Stimulated activated CD4-positive, alpha-beta T cell treated with anti-CD3 and anti-CD28 coated beads, Interleukin-4, amount 100 ng/mL, for 1 hour (primary cell): ENCODE data around the gene MYMK.
A peak's percentile ranks its signal among the peaks of the same experiment; 100 is the strongest.

ENCODE experiments used
- DNase-seq: peaks from one replicate; pipeline ENCODE4 v3.0.0-alpha.2; 2020

Gene MYMK

GRCh38 chr9:133478851-133479711 is 45.7 kb downstream of the MYMK start, which contains the start of gene SLC2A6:
Gene SLC2A6, minus strand, starts transcription at chr9:133479099. Its CDS starts 40 bp downstream, at chr9:133479059.
- peak; percentile 82 for DNase-seq

GRCh38 chr9:133477992-133478850 is 46.5 kb downstream of the MYMK start:
- DNase-seq = no peak

- DNase-seq = no peak
These were observed 47.3 kb downstream of the MYMK start for GRCh38 chr9:133477461-133477860.

DNA sequence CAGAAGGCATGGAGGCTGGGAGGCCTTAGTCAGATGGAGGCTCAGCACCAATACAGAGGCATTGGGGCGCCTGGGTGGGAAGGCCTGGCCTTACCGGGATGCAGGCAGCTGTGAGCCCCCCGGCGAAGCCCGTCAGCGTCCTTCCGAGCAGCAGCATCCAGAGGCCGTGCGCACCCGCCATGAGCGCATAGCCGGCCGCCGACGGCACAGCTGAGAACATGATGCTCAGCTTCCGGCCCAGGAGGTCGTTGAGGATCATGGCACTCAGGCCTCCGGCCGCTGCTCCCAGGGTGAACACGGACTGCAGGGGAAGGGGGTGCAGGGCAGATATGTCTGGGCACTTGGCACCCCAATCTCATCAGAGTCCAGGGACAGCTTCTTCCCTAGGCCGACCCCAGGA is 47.8 kb downstream of the MYMK start:
- no peak for DNase-seq

- DNase-seq = no peak
These were observed 48.5 kb downstream of the MYMK start for GRCh38 chr9:133476036-133476931.

DNA sequence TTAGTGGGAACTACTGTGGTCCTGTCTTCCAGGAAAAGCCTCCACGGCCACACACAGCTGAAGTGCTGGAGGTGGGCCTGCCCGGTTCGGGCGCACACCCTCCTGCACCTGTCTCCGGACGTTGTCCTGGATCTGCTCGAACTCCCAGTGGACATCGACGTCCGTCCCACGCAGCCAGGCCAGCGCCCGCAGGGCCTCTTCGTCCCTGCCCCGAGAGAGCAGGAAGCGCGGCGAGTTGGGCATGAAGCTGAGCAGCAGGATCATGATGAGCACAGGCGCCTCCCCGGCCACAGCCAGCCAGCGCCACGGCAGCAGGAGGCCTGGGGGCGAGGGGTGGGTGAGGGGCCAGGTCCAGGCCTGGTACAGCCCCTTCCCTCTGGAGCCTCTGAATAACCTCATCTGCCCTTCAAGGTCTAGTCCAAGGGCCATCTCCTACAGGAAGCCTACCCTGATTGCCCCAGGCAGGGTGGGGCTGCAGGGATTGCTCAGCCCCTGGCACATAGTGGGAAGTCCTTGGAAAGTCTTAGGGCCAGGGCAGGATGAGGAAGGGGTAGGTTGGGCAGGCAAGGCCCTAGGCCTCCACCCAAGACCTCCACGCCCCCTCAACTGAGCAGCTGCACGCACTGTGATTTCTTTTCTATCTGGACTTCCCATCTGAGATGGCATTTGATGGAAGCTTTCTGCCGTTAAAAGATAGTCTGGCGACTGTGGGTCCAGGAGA is 49.3 kb downstream of the MYMK start:
- DNase-seq = no peak

DNA sequence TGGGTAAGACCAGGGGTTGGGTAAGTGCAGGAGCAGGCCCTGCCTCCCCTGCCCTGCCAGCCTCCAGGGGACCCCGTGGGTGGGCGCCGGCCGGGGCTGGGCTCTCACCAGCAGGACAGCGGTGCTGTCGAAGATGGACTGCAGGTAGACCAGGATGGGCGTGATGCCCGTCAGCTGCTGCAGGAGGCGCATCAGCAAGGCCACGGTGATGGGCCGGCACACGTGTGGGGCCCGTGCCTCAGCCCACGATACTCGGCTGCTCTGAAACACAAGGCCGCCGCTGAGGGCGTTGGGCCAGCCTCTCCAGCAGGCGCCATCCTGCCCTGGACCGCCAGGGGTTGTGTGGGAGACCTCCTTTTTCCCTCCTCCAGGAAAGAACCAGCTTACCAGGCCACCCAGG is 49.9 kb downstream of the MYMK start:
- no peak for DNase-seq

DNA sequence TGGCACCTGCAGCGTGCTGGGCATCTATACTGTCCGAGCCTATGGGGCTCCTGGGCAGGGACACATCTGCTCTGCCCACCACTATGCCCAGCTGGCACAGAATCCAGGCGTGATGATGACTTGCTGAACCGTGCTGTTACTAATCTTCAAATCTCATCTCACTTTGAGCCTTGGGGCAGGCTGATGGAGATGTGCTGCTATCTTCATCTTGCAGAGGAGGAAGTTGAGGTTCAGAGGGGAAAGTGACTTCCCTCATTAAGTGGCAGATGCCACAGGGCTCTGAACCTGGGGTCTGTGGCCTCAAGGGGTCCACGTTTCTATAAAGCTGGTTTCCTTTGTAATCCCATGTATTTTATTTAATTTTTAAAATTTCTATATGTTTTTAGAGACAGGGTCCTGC is 50.5 kb downstream of the MYMK start:
- no peak for DNase-seq

- DNase-seq = no peak
These were observed 51.0 kb downstream of the MYMK start for GRCh38 chr9:133473743-133474142.

DNA sequence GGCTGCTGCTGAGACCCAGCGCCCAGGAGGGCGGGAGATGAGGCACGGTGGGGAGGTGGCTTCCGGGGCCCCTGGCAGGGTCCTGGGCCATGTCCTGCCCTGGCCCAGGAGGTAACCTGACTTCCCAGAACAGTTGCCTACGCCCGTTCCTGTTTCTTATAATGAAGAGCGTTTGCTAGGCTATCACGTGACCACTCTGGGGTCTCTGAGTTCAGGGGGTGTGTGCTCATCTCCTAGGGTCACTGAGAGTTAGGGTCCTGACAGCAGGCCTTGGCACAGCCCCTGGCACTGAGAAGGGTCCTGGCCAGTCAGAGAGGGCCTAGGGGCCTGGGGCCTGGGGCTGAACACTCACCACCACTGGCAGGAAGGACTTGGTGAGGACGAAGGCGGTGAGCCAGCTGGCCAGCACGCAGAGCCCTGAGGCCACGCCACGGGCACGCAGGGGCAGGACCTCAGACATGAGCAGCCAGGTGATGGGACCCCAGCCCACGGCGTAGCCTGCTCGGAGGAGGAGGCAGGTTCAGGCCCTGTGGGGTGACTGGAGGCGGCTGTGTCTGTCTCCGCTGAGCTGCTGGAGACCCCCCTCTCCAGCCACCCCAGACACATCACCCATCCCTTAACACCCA is 51.9 kb downstream of the MYMK start:
- no peak for DNase-seq

- no peak for DNase-seq
These were observed 52.5 kb downstream of the MYMK start for GRCh38 chr9:133472277-133472645.

DNA sequence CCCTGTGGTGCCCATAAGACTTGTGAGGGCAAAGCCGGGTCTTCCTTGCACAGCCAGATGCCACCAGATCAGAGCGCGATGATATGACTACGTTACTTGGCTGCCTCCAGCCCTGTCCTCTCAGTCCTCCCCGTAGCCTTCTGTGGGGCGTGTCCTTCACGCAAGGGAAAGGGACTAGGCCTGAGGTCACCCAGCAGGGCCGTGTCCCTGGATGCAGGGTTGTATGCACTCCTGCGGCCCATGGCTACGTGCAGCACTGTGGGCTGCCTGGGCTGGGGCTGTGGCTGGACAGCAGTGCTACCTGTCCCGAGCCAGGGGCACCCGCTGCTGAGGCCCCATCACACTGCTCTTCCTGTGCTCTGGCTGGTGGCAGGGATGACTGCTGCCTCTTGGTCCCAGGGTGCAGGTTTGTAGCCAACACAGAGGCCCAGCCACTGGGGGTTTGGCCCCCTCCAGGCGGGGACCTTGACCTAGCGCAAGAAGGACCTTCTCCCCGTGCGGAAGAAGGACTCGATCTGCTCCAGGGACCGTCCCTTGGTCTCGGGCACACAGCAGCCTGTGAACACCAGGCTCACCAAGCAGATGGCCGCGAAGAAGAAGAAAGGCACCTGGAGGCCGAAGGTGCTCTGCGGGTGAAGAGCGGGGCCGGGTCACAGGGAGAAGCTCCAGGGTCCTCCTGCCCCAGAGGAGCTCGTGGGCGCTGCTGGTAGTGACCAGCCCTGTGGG is 53.0 kb downstream of the MYMK start:
- DNase-seq = no peak

DNA sequence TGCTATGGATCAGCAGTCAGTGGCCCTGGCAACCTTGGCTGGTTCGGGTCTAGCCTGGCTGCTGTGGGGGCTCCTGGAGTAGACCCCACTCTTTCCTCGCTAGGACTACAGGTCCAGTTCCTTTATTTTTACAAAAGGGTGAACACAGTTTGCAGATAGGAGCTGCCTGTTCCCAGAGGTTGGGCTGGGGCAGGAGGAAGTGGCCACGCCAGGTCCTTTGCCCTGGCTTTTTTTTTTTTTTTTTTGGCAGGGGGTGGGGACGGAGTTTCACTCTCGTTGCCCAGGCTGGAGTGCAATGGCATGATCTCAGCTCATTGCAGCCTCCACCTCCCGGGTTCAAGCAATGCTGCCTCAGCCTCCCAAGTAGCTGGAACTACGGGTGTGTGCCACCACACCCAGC is 53.8 kb downstream of the MYMK start:
- DNase-seq = no peak

DNA sequence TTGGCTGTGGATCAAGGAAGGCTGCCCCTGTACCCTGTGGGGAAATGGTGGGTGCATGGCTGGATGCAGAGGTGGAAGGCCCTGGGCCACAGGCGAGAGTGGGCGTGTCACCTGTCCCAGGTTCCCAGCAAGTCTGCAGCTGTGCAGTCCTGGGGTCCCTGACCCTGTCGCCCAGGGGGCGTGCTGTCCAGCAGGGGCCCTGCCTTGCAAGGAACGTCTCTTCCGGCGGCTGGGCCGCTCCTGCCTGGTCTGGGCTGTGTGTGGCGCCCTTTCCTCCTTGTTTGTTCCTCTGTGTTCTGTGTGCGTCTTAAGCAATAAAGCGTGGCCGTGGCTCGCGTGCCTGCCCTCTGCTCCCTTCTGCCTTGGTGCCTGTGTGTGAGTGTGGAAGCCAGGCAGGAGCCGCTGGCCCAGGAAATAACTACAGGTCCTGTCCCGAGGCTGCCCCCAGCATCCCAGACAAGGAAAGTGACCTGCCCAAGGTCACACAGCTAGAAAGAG is 54.3 kb downstream of the MYMK start:
- no peak for DNase-seq

DNA sequence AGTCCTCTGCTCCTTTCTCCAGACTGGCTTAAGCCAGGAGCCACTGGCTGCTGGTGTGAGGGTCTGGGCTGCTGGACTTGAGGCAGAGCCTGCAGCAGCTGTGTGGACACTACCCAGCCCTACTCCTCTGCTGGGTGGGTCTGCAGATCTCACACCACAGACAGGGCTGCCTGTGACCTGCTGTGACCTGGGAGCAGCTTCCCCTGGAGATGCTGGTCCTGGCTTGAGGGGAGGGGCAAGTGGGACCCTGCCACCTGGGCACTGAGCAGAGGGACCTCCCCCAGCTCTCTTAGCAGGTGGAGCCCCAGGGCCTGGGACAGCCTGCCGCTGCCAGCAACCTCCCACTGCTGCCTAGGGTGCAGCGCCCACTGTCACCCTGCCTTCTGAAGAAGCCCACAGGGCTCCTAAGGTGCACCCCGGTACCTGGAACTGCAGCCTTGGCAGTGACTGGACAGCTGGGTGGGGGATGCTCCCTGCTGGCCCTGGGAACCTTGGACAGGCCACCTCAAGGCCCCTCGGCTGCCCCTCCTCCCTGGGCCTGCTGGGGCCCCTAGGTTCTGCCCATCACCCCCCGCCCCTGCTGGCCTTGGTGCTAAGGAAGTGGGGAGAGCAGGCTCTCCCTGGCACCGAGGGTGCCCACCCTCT is 55.9 kb downstream of the MYMK start:
- no peak for DNase-seq

DNA sequence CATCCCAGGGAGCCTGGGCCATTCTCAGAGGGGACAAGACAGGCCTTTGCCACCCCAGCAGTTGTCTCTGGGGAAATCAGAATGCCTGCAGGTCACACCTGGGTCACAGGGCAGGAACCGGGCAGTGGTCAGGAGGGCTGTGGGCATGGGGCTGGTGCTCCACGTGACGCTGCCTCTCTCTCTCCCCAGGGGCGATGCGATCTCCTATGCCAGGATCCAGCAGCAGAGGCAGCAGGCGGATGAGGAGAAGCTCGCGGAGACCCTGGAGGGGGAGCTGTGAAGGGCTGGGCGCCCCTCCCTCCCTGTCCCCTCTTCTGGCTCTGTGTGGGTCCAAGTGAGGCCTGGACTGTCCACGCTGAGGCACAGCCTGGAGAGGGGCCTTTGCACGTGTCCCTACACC is 56.4 kb downstream of the MYMK start:
- no peak for DNase-seq

DNA sequence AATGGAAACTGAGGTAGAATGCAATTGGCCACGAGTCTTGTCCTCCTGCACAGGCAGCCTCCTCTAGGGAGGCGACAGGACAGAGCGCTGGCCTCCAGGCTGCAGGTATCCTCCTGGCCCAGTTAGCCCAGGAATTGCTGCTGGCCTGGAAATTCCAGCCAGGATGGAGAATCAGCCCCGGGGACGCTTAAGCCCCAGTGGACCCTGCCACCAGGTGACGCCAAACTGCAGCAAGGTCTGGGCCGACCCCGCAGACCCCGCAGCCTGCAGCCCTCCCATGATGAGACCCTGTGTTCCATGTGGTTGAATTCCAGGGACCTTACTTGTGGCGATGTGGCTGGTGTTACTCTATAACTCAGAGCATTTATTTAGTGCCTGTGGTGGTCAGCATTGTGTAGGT is 57.7 kb downstream of the MYMK start:
- DNase-seq = no peak

DNA sequence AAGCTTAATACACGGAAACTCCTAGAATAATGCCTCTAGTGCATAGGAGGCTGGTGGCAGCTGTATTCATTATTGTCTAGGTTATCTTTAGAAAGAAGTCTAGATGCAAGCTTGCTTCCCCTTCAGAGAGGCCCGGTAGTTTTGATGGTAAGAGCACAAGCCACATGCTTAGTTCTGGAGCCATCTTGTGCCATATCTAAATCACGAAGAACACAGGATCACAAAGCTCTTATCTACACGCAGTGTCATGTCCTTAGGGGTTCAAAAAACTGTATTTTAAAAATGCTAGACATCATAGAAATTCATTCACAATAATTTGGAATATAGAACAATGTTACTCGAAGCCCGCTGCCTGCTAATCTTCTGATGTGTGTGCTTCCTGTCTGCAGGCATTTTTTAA is 58.8 kb downstream of the MYMK start:
- DNase-seq = no peak

DNA sequence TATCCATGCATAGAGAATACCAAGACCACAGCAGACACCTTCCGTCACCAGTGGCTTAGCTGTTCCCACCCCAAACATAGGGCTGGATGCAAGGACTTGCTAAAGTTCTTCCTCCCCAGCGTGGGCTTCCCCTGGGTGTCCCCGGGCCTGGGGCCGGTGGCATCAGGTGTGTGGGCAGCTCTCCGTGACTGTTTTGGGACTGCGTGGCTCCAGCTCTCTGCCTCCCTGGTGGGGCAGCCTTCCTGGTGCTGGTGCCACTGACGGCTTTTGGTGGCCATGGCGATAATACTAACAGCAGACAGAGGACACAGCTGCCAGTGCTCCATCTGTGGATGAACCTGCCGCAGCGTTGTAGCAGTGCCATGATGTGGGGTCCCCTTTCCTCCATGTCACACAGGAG is 60.1 kb downstream of the MYMK start:
- no peak for DNase-seq
